A673 (cell line): ENCODE data around the gene CNPY1. TPM values are rescaled to one million over a fixed set of nuclear protein-coding genes. Genes with fewer than 3 reads are reported as not detected.
A peak's percentile ranks its signal among the peaks of the same experiment; 100 is the strongest.

Experiments
- BruUV-seq: library from RNA; stranded (reverse); fragments of 400-500 nt; replicated peaks from 2 replicates; lab custom pipeline; 2021; lab: Mats Ljungman, UMichigan
- CTCF ChIA-PET: fragments of 300-600 bp; sonication (Branson Sonifier 250); formaldehyde crosslinking; loops from one replicate; lab custom pipeline; 2022; ENCODE audit warnings: antibody characterized with exemption; lab: Charles Lee
- POLR2A ChIA-PET: fragments of 300-600 bp; sonication (Branson Sonifier 250); formaldehyde crosslinking; loops from one replicate; lab custom pipeline; 2022; ENCODE audit warnings: antibody characterized with exemption; ENCODE audit not compliant: low non-redundant PET; lab: Charles Lee
- DNase-seq: peaks from one replicate; pipeline ENCODE4 v3.0.0-alpha.2; 2015; ENCODE audit warnings: low spot score
- H3K27ac ChIP-seq: fragments of 200-600 bp; sonication (generic); 2 replicates; pipeline ENCODE4 v1.5.1; 2016; ENCODE audit warnings: mixed run types, low read depth, mild to moderate bottlenecking, mixed read lengths, antibody characterized with exemption, low read length; ENCODE audit not compliant: poor library complexity, severe bottlenecking
- H3K27me3 ChIP-seq: fragments of 200-600 bp; sonication (generic); replicated peaks from 2 replicates; pipeline ENCODE4 v1.6.1; 2017; ENCODE audit warnings: mixed run types, low read depth, mild to moderate bottlenecking, mixed read lengths, antibody characterized with exemption, low read length; ENCODE audit not compliant: insufficient read depth, poor library complexity
- H3K36me3 ChIP-seq: fragments of 200-600 bp; sonication (generic); 2 replicates; pipeline ENCODE4 v1.6.1; 2016; ENCODE audit warnings: mixed run types, mild to moderate bottlenecking, mixed read lengths, antibody characterized with exemption, low read length; ENCODE audit not compliant: insufficient read depth, poor library complexity, severe bottlenecking
- H3K4me1 ChIP-seq: fragments of 200-600 bp; sonication (generic); 2 replicates; pipeline ENCODE4 v1.6.1; 2017; ENCODE audit warnings: mixed run types, mild to moderate bottlenecking, mixed read lengths, antibody characterized with exemption, low read length; ENCODE audit not compliant: insufficient read depth, poor library complexity, severe bottlenecking
- H3K4me3 ChIP-seq: fragments of 200-600 bp; sonication (generic); 2 replicates; pipeline ENCODE4 v1.5.1; 2016; ENCODE audit warnings: low read depth, mixed run types, mild to moderate bottlenecking, mixed read lengths, low read length; ENCODE audit not compliant: poor library complexity, severe bottlenecking
- H3K9me3 ChIP-seq: fragments of 200-600 bp; sonication (generic); 2 replicates; pipeline ENCODE4 v1.6.1; 2016; ENCODE audit warnings: mixed run types, low read depth, mild to moderate bottlenecking, mixed read lengths, antibody characterized with exemption, low read length; ENCODE audit not compliant: poor library complexity, severe bottlenecking
- CTCF ChIP-seq: fragments of 300-800, 200-600 bp; sonication (generic); conservative IDR thresholded peaks from 2 replicates; pipeline ENCODE4 v1.5.1; 2017; ENCODE audit warnings: low read depth, mild to moderate bottlenecking, antibody characterized with exemption, low read length, moderate library complexity, mixed read lengths
- EZH2 ChIP-seq: fragments of 200-600 bp; sonication (generic); IDR thresholded peaks from 2 replicates; pipeline ENCODE4 v1.6.1; 2017; ENCODE audit warnings: borderline replicate concordance, low read depth, mild to moderate bottlenecking, mixed read lengths, antibody characterized with exemption, low read length; ENCODE audit not compliant: poor library complexity, severe bottlenecking
- intact Hi-C: fragments of 100-400 bp; cut with micrococcal nuclease; formaldehyde crosslinking; loops from one replicate; pipeline ENCODE4 v1.10.0; 2022; ENCODE audit not compliant: unreplicated experiment
- total RNA-seq: library from RNA; stranded (reverse); gene quantifications from 2 replicates; pipeline ENCODE4 v1.2.3, GENCODE V29; 2021

Gene CNPY1
- total RNA-seq, 1 experiment from 2014 or later = not detected

DNA sequence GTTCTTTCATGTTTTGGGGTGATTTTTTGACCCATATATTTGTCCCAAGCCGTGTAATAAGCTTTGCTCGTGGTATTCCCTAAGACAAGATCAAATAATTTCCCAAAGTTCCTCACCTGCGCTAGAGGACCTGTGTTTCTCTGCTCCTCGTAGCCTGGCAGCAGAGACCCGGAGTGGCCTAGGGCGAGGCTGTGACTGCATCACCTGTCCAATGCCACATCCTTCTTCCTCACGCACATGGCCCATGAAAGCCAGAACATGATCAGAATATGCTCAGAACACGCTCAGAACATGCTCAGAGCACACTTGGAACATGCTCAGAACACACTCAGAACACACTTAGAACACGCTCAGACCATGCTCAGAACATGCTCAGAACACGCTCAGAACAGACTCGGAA lies 64.6 kb downstream of the CNPY1 start:
- no peaks in the 10 kb centered on the region for H3K4me1 ChIP-seq
- no TSS peak for BruUV-seq
- H3K4me3 ChIP-seq = no peak overlapping the region
- ChIA-PET POLR2A (no interaction called here), CTCF (no interaction called here)
- no peak for TF ChIP-seq CTCF
- no peak for TF ChIP-seq EZH2
- peaks cover 8% of the 10 kb centered on the region for H3K27me3 ChIP-seq
- intact Hi-C loops = no loop called here
- DNase-seq = no peak
- H3K9me3 ChIP-seq = no peaks in the 10 kb centered on the region
- no peaks in the 10 kb centered on the region for H3K36me3 ChIP-seq
- H3K27ac ChIP-seq = no peak overlapping the region

GRCh38 chr7:155477476-155477875 lies 68.9 kb downstream of the CNPY1 start:
- no peak for DNase-seq
- Histone ChIP-seq H3K9me3 (no peaks in the 10 kb centered on the region), H3K27me3 (peaks cover 30% of the 10 kb centered on the region), H3K4me3 (no peak overlapping the region), H3K4me1 (peaks cover 5% of the 10 kb centered on the region), H3K27ac (no peak overlapping the region), H3K36me3 (no peaks in the 10 kb centered on the region)
- BruUV-seq = no TSS peak
- TF ChIP-seq CTCF (no peak), EZH2 (no peak)
- intact Hi-C loops = no loop called here
- CTCF ChIA-PET = no interaction called here
- POLR2A ChIA-PET = no interaction called here

DNA sequence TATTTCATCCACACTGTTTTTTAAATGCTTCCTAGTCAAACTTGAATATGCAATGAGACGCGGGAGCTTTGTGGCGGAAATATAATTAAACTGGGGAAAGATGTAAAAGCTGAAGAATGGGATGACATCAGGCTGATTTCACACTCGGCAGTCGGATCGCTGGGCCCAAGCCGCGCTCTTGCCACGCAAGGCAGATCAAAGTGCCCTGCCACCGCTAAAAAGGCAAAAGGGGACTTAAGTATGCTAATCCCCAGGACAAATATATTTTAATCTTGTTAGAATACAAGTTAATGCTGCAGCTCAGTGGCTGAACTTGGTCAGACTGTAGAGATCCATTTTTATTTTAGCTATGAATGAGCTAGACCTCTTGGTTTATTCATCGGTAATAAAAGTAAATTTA lies 74.6 kb downstream of the CNPY1 start:
- Histone ChIP-seq H3K27ac (no peak overlapping the region), H3K4me1 (peaks cover 40% of the 10 kb centered on the region), H3K36me3 (no peaks in the 10 kb centered on the region), H3K27me3 (peaks cover 86% of the 10 kb centered on the region), H3K9me3 (no peaks in the 10 kb centered on the region), H3K4me3 (no peak overlapping the region)
- BruUV-seq = no TSS peak
- no peak for TF ChIP-seq CTCF
- CTCF ChIA-PET = no interaction called here
- POLR2A ChIA-PET = interaction anchor here (0.7 kb wide), 1 partner anchor 1307 kb away, joined by 7 read pairs; no protein-coding TSS in a partner anchor
- peak; percentile 78 for DNase-seq
- intact Hi-C loops = no loop called here
